ENCODE data around the gene WWTR1. TPM values are rescaled to one million over a fixed set of nuclear protein-coding genes. Genes with fewer than 3 reads are reported as not detected.

Gene WWTR1
- total RNA-seq, 1 donor from 2014 or later = 6.1 TPM

GRCh38 chr3:149626671-149627070 lies 31.2 kb downstream of the WWTR1 start:
- no peak for FAIRE-seq

DNA sequence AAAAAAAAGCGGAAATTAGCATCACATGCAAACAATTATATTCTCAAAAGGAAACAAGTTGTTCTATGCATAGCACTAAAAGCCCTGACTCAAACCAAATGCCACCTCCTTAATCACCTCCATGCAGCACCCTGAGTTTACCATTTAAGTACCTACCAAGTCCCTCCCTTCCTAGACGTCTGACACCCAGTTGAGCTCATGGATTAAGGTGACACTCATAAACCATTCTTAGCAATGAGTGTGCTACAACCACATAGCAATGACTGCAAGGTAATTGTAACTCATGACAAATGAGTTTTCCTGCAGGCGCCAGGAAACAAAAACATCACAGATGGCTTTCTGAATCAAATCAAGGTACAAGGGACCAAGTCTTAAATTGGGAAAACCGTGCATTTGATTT lies 32.0 kb downstream of the WWTR1 start:
- FAIRE-seq (no peak), DNase-seq (ENCODE audit: low spot score in 2 of 2) (no peak)

More at GRCh38 chr3:149626671-149627070, 31.2 kb downstream of the WWTR1 start:
- no peak for DNase-seq (ENCODE audit: low spot score in 2 of 2)

DNA sequence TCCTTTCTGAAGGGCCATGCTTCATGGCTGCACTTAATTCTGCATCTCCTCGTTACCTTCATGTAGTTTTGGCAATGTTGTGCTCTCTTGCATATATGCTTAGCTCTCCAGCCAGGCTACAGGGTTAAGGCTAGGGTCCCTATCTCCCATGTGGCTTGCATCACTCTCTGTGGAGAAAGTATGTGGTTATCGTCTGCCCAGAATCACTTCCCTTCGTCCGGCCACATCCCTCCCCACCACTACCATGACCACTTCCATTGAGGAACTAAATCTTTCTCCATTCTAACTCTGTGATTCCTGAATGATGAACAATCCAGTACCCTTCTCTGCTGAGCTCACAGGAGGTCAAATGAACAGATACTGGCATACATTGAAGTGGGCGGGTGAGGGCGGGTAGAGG lies 34.0 kb downstream of the WWTR1 start:
- FAIRE-seq = no peak
- DNase-seq (ENCODE audit: low spot score in 2 of 2) = no peak

GRCh38 chr3:149621218-149622005 lies 36.4 kb downstream of the WWTR1 start:
- FAIRE-seq = no peak
- no peak for DNase-seq (ENCODE audit: low spot score in 2 of 2)

DNA sequence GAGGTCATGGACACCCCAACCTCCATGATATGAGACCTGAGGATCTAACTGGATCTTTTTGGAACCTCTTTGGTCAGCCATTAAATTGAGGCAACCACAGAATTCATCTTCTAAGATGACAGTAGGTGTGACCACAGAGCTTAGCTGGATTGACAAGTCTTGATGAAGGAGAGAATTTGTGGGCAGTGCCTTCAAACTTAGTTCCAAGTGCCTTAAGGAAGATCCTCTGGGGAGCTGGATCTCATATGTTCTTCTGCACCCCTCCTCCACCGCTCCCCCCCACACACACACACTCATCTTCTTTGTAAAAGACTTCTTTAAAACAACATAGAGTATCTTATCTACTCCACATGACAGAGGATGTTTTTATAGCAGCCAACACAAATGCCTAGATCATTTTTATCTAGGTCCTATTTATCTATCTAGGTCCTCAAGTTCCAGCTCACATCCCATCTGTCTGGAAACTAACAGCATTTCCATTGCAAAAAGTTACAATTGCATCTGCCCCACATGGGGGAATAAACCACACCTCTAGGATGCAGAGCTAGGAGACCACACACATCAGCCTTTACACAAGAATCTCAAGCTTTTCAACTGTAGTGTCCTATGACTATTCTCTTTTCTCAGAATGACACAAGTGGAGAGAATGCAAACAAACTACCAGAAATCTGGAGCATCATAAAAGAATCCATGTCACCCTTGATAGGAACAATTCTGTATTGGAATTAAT lies 37.4 kb downstream of the WWTR1 start:
- no peak for FAIRE-seq
- no peak for DNase-seq (ENCODE audit: low spot score in 2 of 2)

GRCh38 chr3:149619136-149619535 lies 38.7 kb downstream of the WWTR1 start:
- no peak for DNase-seq (ENCODE audit: low spot score in 2 of 2)
- no peak for FAIRE-seq

GRCh38 chr3:149618151-149619123 lies 39.4 kb downstream of the WWTR1 start:
- DNase-seq (ENCODE audit: low spot score in 2 of 2) (no peak), FAIRE-seq (no peak)

DNA sequence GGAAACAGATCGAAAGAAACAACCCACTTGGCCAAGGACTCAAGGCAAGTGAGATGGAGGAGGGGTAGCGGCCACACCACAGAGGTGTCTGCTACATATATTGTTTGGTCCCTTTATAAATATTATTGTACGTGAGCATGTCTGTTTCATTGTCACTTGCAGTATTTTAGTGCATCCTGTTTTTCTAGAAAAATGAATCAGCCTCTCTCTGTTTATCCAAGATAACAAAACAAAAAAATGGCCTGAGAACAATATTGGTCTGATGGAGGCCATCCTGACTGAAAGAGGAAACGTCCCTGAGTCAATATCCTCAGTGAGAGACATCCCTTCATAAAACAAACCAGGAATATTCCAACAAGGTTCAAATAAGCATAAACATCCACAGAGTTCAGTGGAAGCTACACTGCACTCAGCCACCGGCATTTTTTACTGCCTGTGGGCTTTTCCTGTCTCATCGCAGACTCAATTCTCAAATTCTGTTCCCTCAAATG lies 42.0 kb downstream of the WWTR1 start:
- no peak for DNase-seq (ENCODE audit: low spot score in 2 of 2)
- FAIRE-seq = no peak

DNA sequence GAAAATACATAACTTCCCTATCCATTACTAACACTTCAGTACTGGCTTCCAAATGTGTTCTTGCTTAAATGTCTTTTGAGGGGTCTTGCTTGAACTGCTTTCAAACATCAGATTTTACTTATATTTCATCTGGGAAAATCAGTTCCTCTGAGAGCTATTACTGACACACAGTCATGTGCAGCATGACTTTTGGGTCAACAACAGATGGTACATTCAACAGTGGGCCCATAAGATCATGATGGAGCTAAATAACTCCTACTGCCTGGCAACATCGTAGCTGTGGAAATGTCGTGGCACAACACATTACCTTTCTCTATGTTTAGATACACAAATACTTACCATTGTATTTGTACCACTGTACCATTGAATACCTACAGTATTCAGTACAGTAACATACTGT lies 43.8 kb downstream of the WWTR1 start:
- no peak for DNase-seq (ENCODE audit: low spot score in 2 of 2)
- FAIRE-seq = no peak

GRCh38 chr3:149612456-149612855 lies 45.4 kb downstream of the WWTR1 start:
- FAIRE-seq = no peak
- no peak for DNase-seq (ENCODE audit: low spot score in 2 of 2)

DNA sequence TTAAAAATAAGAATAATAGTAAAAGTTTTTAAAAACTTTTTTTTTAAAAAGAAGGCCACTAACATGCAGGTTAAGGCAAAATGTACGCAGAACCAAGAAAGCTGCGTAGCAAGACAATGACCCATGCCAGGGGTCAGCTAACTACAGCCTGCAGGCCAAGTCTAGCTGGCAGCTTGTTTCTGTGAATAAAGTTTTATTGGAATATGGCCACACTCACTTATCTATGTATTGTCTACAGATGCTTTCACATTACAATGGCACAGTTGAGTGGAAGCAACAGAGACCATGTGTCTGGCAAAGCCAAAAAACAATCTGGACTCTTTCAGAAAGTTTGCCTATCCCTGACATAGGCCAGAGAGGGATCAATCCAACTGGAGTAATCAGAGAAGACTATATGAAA lies 46.7 kb downstream of the WWTR1 start:
- DNase-seq (ENCODE audit: low spot score in 2 of 2) (no peak), FAIRE-seq (no peak)

- DNase-seq (ENCODE audit: low spot score in 2 of 2) = peak; percentile 17 to 29
- no peak for FAIRE-seq
Measured at GRCh38 chr3:149610351-149611105, 47.3 kb downstream of the WWTR1 start.

GRCh38 chr3:149609595-149609994 lies 48.2 kb downstream of the WWTR1 start:
- no peak for FAIRE-seq

DNA sequence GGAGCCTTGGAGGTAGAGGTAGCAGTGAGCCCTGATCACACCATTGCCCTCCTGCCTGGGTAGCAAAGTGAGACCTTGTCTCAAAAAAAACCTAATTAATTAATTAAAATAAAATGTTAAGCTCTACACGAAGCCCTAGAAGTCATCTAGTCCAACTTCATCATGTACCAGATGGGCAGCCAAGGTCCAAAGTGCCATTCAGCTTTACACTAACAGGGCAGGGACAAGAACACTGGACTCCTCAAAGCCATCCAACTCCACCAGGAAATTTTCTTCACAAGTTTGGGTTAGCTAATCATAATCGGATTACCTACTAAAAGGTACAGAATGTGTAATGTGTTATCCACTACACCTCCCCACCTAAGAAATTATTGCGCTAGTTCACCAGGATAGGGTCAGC lies 48.8 kb downstream of the WWTR1 start:
- DNase-seq (ENCODE audit: low spot score in 2 of 2) (no peak), FAIRE-seq (no peak)

More at GRCh38 chr3:149609595-149609994, 48.2 kb downstream of the WWTR1 start:
- no peak for DNase-seq (ENCODE audit: low spot score in 2 of 2)

- DNase-seq (ENCODE audit: low spot score in 2 of 2) = no peak
- no peak for FAIRE-seq
Measured at GRCh38 chr3:149605902-149606301, 51.9 kb downstream of the WWTR1 start.

DNA sequence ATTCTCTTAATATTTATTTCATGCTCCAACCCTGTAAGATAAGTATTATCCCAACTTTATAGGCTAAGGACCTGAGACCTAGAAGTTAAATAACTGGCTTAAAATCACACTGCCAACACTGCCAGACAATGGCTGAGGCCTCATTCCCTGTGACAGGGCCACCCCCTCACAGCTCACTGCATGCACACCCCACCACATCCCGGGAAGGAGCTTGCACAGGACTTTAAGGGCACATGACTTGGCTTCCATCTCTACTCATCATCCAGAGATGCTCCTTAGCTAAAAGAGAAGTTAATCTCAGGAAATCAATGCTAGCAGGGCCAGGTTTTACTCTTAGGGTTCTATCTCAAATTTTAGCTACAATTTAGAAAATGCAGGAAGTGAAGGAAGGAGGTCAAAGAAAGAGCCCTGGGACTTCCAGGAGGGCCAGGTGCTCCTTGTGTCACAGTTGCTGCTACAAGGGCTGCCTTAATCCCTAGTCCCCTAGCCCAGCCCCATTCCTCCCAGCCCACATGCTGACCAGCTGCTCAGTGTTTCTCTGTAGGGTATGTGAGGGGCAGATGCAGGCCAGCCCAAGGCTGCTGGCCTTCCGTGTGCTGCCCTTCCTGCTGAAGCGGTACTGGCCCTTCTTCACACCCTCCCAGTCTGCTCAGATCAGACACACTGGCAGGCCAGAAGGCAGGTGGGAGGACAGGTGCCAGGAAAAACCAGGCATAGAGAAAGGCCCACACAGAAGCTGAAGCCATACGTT lies 53.5 kb downstream of the WWTR1 start:
- no peak for FAIRE-seq
- DNase-seq (ENCODE audit: low spot score in 2 of 2) = no peak

DNA sequence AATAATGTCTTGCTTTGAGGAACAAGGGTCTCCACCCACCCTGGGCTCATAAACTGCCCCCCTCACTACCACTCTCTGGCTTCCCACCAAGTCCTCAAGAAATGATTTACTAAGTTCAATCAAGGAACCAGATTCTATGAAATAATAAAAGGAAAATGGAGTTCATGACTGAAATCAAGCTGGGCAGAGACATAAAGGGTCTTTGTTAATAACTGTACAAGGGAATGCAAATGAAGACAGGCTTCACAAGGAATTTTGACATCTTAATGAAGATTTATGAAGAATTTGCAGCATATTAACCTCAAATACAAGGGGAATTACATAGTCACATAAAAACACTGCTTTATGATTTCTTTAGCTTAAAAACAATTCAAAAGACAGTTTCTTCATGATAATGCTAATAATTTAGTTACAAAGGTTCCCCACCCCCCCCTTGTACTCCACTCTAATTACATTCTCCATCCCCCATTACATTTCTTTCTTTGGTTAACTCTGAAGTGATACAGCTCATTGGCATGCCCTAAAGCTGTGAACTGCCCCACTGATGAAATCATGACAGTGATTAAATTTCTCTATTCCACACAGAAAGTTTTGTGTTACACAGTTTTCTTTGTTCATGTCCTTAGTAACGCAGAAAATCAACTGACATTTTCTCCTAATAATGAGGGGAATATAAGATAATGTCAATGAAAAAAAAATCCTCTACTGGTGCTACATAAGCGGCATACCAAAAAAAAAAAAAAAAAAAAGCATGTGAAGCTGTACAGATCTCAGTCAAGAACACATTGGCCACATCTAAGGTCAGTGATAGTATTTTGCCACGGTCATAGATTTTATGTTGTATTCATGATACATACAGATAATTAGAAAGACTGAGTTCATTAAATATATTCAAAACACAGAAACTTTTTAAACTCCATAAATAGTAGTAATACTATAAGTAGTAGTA lies 54.4 kb downstream of the WWTR1 start:
- FAIRE-seq (no peak), DNase-seq (ENCODE audit: low spot score in 2 of 2) (no peak)

GRCh38 chr3:149600634-149601033 lies 57.2 kb downstream of the WWTR1 start:
- DNase-seq (ENCODE audit: low spot score in 2 of 2) = no peak
- no peak for FAIRE-seq
